Natural killer cell treated with Interleukin-12 subunit alpha and Interleukin-12 subunit beta and Interleukin-15 and Interleukin-18, amount 100 ng/mL, for 72 hours (primary cell): Measurements from ENCODE around the gene CDC45. TPM values are rescaled to one million over a fixed set of nuclear protein-coding genes. Genes with fewer than 3 reads are reported as not detected.
"Not testable (repeated sequence)": the region's sequence is repeated elsewhere in the genome, so short reads cannot be mapped to it uniquely, and the experiment has no call there.

Experiments
- ATAC-seq, 2 donors: fragments of 150-1000 bp; cut with Tn5 transposase in 1 of 2; sonication (Bioruptor Pico), chemical (Tn5 transposase) in 1 of 2; 2 replicates each; pipeline ENCODE4 v1.10.0; 2021
- DNase-seq: peaks from one replicate; pipeline ENCODE4 v3.0.0; 2022; ENCODE audit warnings: low spot score
- H3K27ac Mint-ChIP-seq, 2 donors: 1 replicate in 1 of 2; 2 replicates in 1 of 2; pipeline ENCODE4 v1.8.0; 2022; ENCODE audit warnings: mixed read lengths in 2 of 2, mild to moderate bottlenecking in 1 of 2, moderate library complexity in 1 of 2
- H3K27me3 Mint-ChIP-seq, 2 donors: 1 replicate in 1 of 2; 2 replicates in 1 of 2; pipeline ENCODE4 v1.8.0; 2022; ENCODE audit warnings: mixed read lengths in 2 of 2
- H3K36me3 Mint-ChIP-seq: one replicate; pipeline ENCODE4 v1.8.0; 2022; ENCODE audit warnings: mixed read lengths
- H3K4me1 Mint-ChIP-seq, 2 donors: 1 replicate in 1 of 2; 2 replicates in 1 of 2; pipeline ENCODE4 v1.8.0; 2022; ENCODE audit warnings: low read depth in 2 of 2, mixed read lengths in 2 of 2, mild to moderate bottlenecking in 1 of 2
- H3K4me3 Mint-ChIP-seq: one replicate; pipeline ENCODE4 v1.8.0; 2022; ENCODE audit warnings: mixed read lengths
- H3K9me3 Mint-ChIP-seq: 2 replicates; pipeline ENCODE4 v1.8.0; 2022; ENCODE audit warnings: mixed read lengths
- total RNA-seq, 2 donors: library from RNA; stranded (reverse); gene quantifications; one replicate each; pipeline ENCODE4 v1.2.3, GENCODE V29; 2022

The CDC45 gene
- total RNA-seq, 2 donors from 2014 or later = 57.8 to 137 TPM

DNA sequence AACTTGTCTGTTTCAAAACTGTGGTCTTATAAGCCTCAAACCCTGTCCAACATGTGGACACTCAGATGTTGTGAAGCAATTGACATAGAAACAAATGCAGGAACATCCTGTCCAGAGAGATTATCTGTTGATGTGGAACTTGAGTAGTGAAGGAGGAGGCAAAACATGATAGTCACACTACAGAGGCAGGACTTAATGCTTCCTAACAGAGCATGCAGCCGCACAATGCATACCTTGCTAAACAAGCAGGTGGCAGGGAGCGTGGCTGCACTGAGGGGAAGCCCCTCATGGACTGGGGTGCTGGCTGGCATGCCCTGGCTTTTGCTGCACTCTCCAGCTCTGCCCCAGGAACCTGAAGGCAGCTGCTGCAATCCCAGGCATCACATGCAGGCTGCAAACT, 37.6 kb upstream of the CDC45 start:
- peak overlapping the region in 1 of 2 donors; percentile 20 for H3K27ac Mint-ChIP-seq
- H3K36me3 Mint-ChIP-seq = peaks cover 5% of the 10 kb centered on the region
- peak; percentile 10 for DNase-seq
- no peak for ATAC-seq
- H3K27me3 Mint-ChIP-seq = no peaks in the 10 kb centered on the region
- H3K9me3 Mint-ChIP-seq = no peaks in the 10 kb centered on the region
- peaks cover 26 to 34% of the 10 kb centered on the region in 2 donors for H3K4me1 Mint-ChIP-seq
- no peak overlapping the region for H3K4me3 Mint-ChIP-seq

- Mint-ChIP-seq H3K36me3 (peaks cover 5% of the 10 kb centered on the region), H3K27ac (no peak overlapping the region), H3K9me3 (no peaks in the 10 kb centered on the region), H3K27me3 (no peaks in the 10 kb centered on the region), H3K4me3 (no peak overlapping the region), H3K4me1 (peaks cover 36 to 38% of the 10 kb centered on the region in 2 donors)
- ATAC-seq (no peak), DNase-seq (peak; percentile 54)
Measured at GRCh38 chr22:19443544-19444211, 36.0 kb upstream of the CDC45 start.

GRCh38 chr22:19445279-19445982, 34.3 kb upstream of the CDC45 start:
- not testable (repeated sequence) for H3K27me3 Mint-ChIP-seq, H3K4me3 Mint-ChIP-seq, ATAC-seq, H3K27ac Mint-ChIP-seq, H3K36me3 Mint-ChIP-seq, H3K9me3 Mint-ChIP-seq
- peak; percentile 16 for DNase-seq
- peaks cover 36 to 39% of the 10 kb centered on the region in 2 donors for H3K4me1 Mint-ChIP-seq

DNA sequence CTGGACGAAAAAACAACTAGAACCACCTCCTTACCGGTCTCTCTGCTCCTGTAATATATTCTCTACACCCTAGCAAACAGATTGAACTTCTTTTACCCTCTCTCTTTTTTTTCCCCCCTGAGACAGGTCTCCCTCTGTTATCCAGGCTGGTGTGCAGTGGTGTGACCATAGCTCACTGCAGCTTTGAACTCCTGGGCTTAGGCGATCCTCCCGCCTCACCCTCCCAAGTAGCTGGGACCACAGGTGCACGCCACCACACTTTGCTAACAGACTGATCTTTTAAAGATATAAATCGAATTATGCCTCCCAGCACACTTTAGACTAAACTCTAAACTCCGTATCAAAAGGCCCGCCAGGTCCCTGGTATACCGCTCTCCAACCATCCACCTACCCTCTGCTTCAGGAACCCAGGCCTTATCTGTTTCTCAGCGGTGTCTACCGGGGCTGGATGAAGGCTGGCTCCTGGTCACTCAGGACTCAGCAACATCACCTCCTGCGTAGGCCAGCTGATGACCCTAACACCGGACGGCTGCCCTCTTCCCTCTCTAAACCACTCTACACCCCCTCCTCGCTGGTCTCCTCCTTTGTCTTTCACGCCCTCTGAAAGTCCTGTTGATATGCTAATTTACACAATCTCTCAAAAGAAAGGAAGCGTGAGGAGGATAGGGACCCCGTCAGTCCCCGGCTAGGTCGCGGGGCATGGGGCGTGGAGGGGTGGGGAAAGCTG, 33.0 kb upstream of the CDC45 start:
- Mint-ChIP-seq H3K27me3 (no peaks in the 10 kb centered on the region), H3K4me1 (peaks cover 36 to 39% of the 10 kb centered on the region in 2 donors), H3K36me3 (peaks cover 5% of the 10 kb centered on the region), H3K4me3 (peak overlapping the region; percentile 97), H3K9me3 (no peaks in the 10 kb centered on the region), H3K27ac (peak overlapping the region; percentile 90 to 91)
- ATAC-seq (peak in 1 of 2 donors; percentile 1), DNase-seq (peak; percentile 55)

- DNase-seq (peak; percentile 91), ATAC-seq (peak; percentile 93 to 96)
- Mint-ChIP-seq H3K4me1 (peaks cover 32 to 35% of the 10 kb centered on the region in 2 donors), H3K9me3 (no peaks in the 10 kb centered on the region), H3K27me3 (no peaks in the 10 kb centered on the region), H3K4me3 (peak within 1 kb of the TSS; percentile 97), H3K27ac (peak within 1 kb of the TSS; percentile 90 to 91), H3K36me3 (peaks cover 5% of the 10 kb centered on the region)
Measured at GRCh38 chr22:19447330-19448075, 32.2 kb upstream of the CDC45 start, which contains the start of gene C22orf39. Gene C22orf39, minus strand, starts transcription at chr22:19447711. Its CDS starts 23 bp downstream, at chr22:19447688.

DNA sequence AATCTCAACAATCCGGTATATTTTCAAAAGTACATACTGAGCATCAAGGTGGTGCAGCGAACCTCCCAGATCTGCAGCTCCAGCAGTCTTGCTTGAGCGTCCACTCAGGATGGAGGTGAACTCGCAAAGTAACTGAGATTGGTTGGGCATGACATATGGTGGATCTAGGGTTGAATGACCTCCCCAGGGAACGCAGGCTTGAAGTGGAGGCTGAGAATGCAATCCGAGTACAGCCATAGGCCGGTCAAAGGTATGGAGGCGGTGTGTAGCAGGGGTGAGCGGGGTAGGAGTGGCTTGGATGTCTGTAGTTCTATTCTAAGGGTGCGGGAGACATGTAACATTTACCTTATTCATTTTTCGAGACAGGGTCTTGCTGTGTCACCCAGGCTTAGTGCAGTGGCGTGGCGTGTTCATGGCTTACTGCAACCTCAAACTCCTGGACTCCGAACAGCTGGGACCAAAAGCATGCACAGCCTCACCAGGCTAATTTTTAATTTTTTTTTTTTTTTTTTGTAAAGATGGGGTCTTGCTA, 31.6 kb upstream of the CDC45 start:
- H3K4me1 Mint-ChIP-seq = peaks cover 32 to 35% of the 10 kb centered on the region in 2 donors
- DNase-seq = peak; percentile 51
- no peaks in the 10 kb centered on the region for H3K9me3 Mint-ChIP-seq
- H3K36me3 Mint-ChIP-seq = peaks cover 5% of the 10 kb centered on the region
- peak overlapping the region; percentile 90 to 91 for H3K27ac Mint-ChIP-seq
- H3K27me3 Mint-ChIP-seq = no peaks in the 10 kb centered on the region
- H3K4me3 Mint-ChIP-seq = peak overlapping the region; percentile 97
- peak; percentile 0 to 51 for ATAC-seq

- Mint-ChIP-seq H3K4me1 (peaks cover 31 to 32% of the 10 kb centered on the region in 2 donors), H3K27ac (peak overlapping the region in 1 of 2 donors; percentile 91)
- no peak for ATAC-seq
Measured at GRCh38 chr22:19448739-19449421, 30.8 kb upstream of the CDC45 start.

DNA sequence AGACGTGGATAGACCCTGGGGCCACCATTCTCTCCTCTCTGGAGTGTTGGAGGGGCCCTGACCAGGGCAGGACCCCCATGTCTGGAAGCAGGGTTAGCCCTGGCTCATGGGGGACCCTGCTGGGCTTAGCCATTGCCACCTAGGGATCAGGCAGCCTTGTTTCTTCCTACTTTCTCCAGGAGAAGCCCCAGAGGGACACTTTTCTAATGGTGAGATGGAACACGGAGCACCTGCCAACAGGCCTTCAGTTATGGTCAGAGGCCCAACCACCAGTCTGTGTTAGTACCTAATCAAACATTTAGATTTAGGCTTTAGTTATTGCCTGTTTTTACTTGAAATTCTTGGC, 30.3 kb upstream of the CDC45 start:
- peak overlapping the region in 1 of 2 donors; percentile 56 for H3K27ac Mint-ChIP-seq
- peaks cover 8% of the 10 kb centered on the region for H3K36me3 Mint-ChIP-seq

More at GRCh38 chr22:19448739-19449421, 30.8 kb upstream of the CDC45 start:
- DNase-seq = peak; percentile 57
- peak overlapping the region; percentile 97 for H3K4me3 Mint-ChIP-seq
- peaks cover 5% of the 10 kb centered on the region for H3K36me3 Mint-ChIP-seq
- H3K27me3 Mint-ChIP-seq = no peaks in the 10 kb centered on the region
- H3K9me3 Mint-ChIP-seq = no peaks in the 10 kb centered on the region

DNA sequence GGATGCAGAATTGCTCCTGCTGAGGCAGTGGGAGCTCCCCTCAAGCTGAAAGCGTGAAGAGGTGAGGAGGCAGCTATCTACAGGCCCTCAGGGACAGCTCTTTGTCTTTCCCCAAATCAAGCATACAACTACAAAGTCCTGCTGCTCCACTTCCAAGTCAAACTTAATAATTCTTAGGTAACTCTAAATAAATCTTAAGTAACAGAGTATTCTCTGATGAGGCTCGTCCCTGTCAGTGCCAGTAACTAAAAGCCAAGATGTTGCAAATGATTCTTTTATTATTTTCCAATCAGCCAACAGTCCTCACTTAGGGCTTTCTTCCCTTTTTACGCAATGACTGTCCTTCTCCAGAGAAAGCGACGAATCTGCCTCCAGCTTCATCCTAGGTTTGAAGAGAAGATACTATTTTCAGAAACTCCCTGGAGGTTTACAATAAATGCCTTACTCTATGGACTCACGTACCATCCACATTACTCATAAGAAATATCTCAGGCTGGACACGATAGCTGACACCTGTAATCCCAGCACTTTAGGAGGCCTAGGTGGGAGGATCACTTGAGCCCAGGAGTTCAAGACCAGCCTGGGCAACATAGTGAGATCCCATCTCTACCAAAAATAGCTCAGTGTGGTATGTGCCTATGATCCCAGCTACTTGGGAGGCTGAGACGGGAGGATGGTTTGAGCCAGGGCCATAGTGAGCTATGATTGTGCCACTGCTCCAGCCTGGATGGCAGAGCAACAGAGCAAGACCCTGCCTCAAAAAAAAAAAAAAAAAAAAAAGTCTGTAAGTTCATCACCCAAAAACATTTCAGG, 29.2 kb upstream of the CDC45 start:
- Mint-ChIP-seq H3K36me3 (peaks cover 12% of the 10 kb centered on the region), H3K4me1 (peaks cover 22 to 27% of the 10 kb centered on the region in 2 donors), H3K27ac (no peak overlapping the region), H3K9me3 (no peaks in the 10 kb centered on the region), H3K4me3 (no peak overlapping the region), H3K27me3 (no peaks in the 10 kb centered on the region)
- ATAC-seq = no peak
- DNase-seq = peak; percentile 37

More for the DNA sequence above, 30.3 kb upstream of the CDC45 start:
- no peaks in the 10 kb centered on the region for H3K27me3 Mint-ChIP-seq
- H3K4me3 Mint-ChIP-seq = no peak overlapping the region
- H3K4me1 Mint-ChIP-seq = peaks cover 29 to 30% of the 10 kb centered on the region in 2 donors
- no peak for DNase-seq
- H3K9me3 Mint-ChIP-seq = no peaks in the 10 kb centered on the region
- ATAC-seq = no peak

DNA sequence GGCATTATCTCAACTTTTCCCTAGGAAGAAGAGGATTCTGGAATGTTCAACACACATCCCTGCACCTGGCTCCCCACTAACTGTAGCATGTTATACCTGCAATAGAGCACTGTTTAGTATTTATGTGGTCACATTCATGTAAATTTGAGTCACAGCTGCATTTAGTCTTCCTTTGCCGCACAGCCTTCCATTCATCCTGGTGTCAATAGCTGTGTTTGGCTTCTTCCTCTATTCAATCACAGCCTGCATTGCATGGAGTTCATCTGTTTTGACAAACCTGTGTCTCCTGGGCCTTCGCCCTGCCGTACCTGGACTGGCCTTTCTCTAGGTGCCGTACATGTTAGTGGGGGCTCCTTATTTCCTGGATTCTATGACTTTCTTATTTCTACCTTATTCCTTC, 28.1 kb upstream of the CDC45 start:
- H3K27me3 Mint-ChIP-seq = no peaks in the 10 kb centered on the region
- DNase-seq = peak; percentile 13
- H3K27ac Mint-ChIP-seq = no peak overlapping the region
- no peak overlapping the region for H3K4me3 Mint-ChIP-seq
- ATAC-seq = no peak
- peaks cover 16% of the 10 kb centered on the region for H3K36me3 Mint-ChIP-seq
- no peaks in the 10 kb centered on the region for H3K9me3 Mint-ChIP-seq
- peaks cover 21% of the 10 kb centered on the region in 2 donors for H3K4me1 Mint-ChIP-seq

- Mint-ChIP-seq H3K4me1 (peaks cover 6 to 7% of the 10 kb centered on the region in 2 donors), H3K36me3 (peaks cover 17% of the 10 kb centered on the region), H3K9me3 (no peaks in the 10 kb centered on the region), H3K27ac (no peak overlapping the region), H3K4me3 (no peak overlapping the region), H3K27me3 (no peaks in the 10 kb centered on the region)
- DNase-seq (no peak), ATAC-seq (no peak)
Measured at GRCh38 chr22:19453718-19454117, 26.0 kb upstream of the CDC45 start.

DNA sequence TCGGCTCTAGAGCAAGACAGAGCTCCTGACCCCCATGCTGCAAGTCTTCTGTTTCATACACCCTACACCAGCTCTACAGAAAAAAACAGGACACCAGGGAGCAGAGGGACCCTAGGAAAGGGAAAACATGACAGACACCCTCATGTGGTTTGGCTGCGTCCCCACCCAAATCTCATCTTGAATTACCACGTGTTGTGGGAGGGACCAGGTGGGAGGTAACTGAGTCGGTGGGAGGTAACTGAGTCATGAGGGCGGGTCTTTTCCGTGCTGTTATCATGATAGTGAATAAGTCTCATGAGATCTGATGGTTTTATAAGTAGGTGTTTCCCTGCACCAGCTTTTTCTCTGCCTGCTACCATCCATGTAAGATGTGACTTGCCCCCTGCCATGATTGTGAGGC, 25.6 kb upstream of the CDC45 start:
- Mint-ChIP-seq H3K27ac (no peak overlapping the region), H3K27me3 (no peaks in the 10 kb centered on the region), H3K4me3 (no peak overlapping the region), H3K36me3 (peaks cover 17% of the 10 kb centered on the region), H3K4me1 (peaks cover 5 to 7% of the 10 kb centered on the region in 2 donors), H3K9me3 (no peaks in the 10 kb centered on the region)
- DNase-seq (no peak), ATAC-seq (no peak)
